HG02943 (cell line): ENCODE results near the gene CACNA1D.

Experiments used
- ATAC-seq: cut with Tn5 transposase; IDR thresholded peaks from one replicate; pipeline ENCODE4 v1.9.1; 2021; ENCODE audit warnings: mild to moderate bottlenecking, low read depth, moderate library complexity; ENCODE audit not compliant: unreplicated experiment

The CACNA1D gene

DNA sequence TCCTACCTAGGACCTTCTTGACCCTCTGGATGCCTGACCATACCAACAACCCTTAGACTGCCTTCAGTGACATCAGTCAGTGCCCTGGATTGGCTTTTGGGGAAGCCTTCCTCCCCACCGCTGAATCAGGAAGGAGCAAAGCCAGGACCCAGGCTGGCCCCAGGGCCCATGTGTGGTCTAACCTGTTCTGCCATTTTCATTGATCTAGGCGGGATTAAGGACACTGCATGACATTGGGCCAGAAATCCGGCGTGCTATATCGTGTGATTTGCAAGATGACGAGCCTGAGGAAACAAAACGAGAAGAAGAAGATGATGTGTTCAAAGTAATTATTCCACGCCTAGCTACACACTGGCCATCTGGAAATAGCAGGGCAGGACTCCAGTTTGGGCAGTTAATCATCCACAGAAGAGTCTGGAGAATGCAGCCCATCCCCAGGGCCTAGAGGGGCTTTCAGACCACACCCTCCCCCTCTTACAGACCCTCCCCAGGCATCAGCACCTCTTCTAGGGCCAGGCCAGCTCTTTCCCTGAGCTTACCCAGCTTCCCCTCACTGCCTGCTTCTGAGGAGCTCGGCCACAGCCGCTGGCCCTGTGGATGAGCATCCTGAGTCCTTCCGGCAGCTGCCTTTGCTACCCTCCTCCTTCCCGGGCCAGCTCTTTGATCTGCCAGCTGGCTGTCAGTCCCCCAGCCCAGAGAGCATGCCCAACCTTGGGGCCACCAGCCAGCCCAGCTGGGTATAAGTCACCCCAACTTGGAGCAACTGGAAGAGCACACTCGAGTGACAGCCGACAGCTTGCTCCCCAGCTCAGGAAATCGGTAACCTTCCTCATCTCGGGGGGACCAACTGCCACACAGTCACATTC, 305.9 kb downstream of the CACNA1D start:
- no peak for ATAC-seq

GRCh38 chr3:53801319-53801718, 306.9 kb downstream of the CACNA1D start:
- ATAC-seq, result no peak

GRCh38 chr3:53802256-53802880, 308.0 kb downstream of the CACNA1D start:
- ATAC-seq, result no peak

DNA sequence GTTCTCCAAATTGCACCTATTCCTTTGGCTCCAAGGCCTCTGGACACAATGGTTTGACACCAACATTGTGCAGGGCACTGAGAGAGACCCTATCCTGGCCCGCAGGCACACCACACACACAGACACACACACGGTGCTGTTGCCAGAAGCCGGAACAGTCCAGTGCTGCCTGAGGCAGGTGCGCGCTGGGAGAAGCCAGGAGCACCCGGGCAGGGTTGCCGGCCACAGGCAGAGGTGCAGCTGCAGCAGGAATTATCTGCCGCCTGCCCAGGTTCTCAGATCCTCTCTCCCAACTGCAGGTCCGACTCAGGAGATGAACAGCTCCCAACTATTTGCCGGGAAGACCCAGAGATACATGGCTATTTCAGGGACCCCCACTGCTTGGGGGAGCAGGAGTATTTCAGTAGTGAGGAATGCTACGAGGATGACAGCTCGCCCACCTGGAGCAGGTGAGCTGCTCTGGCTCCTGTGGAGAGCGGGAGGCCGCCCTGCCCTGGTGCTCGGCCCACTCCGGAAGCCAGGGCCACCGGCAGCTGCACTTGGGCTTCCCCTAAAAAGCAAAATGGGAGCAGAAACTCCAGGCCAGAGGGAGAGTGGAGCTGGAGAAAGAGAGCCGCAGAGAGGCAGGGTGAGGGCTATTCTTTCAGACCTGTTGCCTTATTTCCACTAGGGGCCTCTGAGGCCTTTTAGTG, 308.9 kb downstream of the CACNA1D start:
- no peak for ATAC-seq

DNA sequence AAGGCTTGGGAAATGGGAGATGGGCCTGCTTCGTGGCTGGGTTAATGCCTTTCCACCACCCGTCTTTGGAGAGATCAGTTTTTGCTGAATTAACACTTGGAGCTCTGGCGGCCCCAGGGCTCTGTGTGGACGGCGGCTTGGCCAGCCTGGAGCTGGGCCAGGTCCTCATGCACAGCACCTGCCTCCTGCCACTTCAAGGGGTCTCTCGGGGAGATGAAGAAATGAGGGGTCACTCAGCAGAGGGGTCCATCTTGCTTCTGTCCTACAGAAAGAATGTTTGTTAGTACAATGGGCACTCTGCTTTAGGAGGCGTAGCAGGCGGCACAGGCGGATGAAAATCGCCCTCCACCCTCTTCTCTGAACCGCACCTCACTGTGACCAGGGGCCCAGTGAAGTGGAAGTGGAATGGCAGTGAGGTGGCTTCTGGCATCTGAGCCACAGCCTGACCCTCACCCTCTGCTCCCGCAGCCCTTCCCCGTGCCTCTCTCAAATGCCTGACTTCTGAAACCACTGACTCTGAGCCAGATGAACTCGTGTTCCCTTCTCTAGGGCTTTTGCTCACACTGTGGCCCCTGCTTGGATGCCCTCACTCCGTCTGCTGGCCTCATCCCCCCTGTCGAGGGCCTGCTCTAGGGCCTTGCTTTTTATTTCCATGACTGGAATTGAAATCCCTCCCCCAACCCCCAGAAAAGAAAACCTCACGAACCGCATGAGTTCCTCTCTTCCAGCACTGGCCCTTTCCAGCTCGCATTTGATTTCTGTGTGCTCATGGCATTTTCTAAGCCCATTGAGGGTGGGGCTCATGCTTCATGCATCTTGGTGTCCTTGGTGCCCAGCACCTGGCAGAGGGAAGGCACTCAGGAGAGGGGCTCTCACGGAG, 309.6 kb downstream of the CACNA1D start:
- ATAC-seq, result no peak

GRCh38 chr3:53804697-53805462, 310.5 kb downstream of the CACNA1D start:
- ATAC-seq, result no peak

GRCh38 chr3:53805463-53806159, 311.2 kb downstream of the CACNA1D start:
- ATAC-seq, result no peak

DNA sequence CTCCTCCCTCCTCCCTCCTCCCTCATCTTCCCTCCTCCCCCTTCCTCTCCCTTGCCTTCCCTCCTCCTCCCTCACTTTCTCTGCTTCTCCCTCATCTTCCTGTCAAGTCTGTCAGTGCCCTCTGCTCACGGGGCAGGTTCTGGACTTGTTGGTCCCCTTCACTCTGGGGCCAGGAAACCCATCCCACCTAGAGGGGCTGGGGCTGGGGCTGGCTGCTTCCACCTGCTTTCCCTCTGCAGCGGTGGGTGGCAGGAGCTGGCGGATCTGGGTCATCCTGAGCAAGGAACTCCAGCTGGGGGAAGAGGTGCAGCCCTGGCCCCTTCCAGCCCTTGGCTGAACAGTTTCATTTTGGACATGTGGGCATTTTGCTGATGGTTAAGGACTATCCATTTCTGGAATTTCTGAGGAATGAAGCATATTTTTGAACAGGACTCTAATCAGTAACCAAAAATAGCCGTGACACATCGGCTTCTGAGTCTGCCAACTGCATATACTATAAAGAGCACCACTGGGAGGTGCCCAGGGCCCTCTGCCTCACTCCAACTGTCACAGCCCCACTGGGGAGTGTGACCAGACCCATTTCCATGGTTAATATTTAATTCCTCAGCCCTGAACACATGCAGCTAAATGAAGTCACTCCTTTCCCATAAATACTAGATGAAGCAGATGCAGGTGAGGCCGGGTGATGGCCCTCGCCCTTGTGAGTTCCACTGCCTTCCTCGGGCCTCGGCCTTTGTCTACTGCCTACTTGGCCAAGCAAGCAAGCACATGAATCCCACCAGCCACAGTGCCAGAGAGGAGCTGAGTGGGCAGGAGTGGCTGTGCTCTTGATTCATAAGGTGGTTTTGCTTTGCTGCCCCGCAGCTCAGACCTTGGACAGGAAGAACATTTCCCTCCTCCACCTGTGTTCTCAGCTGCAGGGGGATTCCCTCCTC, 312.0 kb downstream of the CACNA1D start:
- ATAC-seq, result peak; percentile 48

DNA sequence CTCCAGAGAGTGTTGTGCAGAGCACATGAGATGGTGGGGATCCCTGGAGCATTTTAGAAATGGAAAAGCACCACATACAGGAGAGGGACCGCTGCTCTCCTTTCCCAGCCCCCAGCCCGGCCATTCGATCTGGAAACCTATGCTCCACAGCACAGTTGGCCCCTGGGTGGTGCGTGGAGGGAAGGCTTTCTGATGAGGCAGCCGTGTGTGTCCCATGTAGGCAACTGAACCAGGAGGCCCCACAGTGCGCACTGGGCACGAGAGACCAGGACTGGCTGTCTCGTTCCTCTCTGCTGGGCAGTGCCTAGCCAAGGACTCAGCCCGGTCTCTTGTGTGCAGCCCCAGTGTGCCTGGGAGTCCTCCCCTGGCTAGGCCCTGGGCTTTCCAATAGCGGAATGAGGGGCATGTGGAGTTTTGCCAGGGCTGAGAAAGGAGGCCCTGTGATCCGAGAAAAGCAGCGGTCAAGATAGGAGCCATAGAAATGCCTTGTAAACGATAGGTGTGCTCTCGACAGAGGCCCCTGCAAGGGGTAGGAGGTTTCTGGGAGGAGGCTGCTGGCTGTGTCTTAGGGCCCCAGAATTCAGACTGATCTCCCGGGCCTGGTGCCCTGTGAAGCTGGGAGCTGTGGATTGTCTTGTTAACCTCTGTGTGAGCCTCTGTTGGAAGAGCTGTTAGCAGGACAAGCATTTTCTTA, 312.9 kb downstream of the CACNA1D start:
- ATAC-seq, result no peak

- ATAC-seq, result no peak
Observed at GRCh38 chr3:53808496-53808895, 314.1 kb downstream of the CACNA1D start.

GRCh38 chr3:53809267-53809666, 314.9 kb downstream of the CACNA1D start:
- no peak for ATAC-seq

DNA sequence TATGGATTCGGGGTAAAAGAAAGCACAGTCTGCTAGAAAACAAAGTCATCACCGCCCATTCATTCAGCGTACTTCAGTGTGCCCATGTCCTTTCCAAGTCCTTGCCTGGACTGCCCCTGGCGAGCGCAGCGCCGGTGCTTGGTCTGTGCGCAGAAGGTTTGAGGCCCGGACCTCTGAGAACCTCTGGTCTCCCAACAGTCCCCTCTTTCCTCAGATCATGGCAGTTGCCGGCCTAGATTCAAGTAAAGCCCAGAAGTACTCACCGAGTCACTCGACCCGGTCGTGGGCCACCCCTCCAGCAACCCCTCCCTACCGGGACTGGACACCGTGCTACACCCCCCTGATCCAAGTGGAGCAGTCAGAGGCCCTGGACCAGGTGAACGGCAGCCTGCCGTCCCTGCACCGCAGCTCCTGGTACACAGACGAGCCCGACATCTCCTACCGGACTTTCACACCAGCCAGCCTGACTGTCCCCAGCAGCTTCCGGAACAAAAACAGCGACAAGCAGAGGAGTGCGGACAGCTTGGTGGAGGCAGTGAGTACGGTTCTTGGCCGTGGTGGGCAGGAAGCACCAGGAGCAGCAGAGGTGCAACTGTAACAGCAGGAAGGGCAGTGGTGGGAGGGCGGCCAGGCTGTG, 315.5 kb downstream of the CACNA1D start:
- no peak for ATAC-seq

GRCh38 chr3:53811143-53811927, 316.9 kb downstream of the CACNA1D start:
- ATAC-seq, result no peak

DNA sequence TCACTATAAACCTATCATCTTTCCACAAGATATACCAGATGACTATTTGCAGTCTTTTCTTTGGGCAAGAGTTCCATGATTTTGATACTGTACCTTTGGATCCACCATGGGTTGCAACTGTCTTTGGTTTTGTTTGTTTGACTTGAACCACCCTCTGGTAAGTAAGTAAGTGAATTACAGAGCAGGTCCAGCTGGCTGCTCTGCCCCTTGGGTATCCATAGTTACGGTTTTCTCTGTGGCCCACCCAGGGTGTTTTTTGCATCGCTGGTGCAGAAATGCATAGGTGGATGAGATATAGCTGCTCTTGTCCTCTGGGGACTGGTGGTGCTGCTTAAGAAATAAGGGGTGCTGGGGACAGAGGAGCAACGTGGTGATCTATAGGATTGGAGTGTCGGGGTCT, 318.0 kb downstream of the CACNA1D start:
- ATAC-seq, result no peak

- no peak for ATAC-seq
Observed at GRCh38 chr3:53813229-53813628, 318.8 kb downstream of the CACNA1D start.

DNA sequence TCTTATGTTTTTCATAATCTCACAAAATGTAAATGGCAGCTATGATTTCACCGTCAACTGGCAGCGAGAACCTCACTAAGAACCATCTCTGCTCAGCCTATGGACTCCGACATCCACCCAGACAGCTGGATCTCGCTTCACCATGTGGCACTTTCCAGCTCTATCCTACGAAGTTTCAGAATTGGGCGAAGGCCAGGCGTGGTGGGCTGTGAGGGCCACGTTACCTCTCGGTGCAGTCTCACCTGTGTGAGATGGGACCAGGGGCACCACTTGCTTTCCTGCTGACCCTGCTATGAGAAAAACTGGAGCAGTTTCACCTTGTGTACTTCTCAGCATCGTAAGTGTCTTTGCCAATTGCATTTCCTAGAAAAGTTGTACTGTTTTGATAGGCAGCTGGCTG, 319.5 kb downstream of the CACNA1D start:
- ATAC-seq, result no peak
